DMS53 (cell line): Measurements from ENCODE around the gene REEP2.
"Not testable (repeated sequence)": the region's sequence is repeated elsewhere in the genome, so short reads cannot be mapped to it uniquely, and the experiment has no call there.

Experiments
- DNase-seq: peaks from one replicate; lab custom pipeline; 2025; lab: John Stamatoyannopoulos, UW

The REEP2 gene

DNA sequence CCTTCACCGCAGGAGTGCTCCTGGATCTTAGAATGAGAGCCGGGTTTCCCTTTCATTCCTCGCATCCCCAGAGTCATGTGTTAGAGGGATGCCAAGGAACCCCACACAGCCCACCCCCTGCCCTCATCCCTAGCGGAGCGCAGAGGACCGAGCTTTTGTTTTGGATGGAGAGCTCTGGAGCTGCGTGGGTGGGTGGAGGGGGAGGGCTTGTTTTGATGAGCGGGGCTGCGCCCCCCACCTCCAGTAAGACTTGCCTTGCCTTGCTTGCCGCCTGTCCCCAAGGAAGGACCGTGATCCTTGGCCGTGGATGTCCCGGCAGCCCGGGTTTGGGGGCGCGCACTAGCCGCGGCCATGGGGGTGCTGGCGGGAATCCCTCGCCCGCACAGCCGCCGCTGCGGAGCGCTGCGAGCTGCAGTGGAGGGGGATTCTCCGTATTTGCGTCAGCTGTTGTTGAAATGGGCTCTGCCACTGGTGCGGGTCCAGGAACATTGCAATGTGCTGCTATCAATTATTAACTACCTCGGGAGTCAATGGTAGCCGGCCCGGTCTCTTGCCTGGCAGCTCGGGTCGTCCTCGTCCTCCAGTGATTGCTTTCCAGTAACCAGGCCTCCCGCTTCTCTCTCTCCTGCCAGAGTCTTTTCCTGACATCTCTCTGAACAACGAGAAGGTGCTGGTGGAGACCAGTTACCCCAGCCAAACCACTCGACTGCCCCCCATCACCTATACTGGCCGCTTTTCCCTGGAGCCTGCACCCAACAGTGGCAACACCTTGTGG, 27.5 kb downstream of the REEP2 start:
- DNase-seq: peak; percentile 89

DNA sequence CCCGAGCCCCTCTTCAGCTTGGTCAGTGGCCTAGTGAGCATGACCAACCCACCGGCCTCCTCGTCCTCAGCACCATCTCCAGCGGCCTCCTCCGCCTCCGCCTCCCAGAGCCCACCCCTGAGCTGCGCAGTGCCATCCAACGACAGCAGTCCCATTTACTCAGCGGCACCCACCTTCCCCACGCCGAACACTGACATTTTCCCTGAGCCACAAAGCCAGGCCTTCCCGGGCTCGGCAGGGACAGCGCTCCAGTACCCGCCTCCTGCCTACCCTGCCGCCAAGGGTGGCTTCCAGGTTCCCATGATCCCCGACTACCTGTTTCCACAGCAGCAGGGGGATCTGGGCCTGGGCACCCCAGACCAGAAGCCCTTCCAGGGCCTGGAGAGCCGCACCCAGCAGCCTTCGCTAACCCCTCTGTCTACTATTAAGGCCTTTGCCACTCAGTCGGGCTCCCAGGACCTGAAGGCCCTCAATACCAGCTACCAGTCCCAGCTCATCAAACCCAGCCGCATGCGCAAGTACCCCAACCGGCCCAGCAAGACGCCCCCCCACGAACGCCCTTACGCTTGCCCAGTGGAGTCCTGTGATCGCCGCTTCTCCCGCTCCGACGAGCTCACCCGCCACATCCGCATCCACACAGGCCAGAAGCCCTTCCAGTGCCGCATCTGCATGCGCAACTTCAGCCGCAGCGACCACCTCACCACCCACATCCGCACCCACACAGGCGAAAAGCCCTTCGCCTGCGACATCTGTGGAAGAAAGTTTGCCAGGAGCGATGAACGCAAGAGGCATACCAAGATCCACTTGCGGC, 28.2 kb downstream of the REEP2 start:
- DNase-seq: peak; percentile 58

DNA sequence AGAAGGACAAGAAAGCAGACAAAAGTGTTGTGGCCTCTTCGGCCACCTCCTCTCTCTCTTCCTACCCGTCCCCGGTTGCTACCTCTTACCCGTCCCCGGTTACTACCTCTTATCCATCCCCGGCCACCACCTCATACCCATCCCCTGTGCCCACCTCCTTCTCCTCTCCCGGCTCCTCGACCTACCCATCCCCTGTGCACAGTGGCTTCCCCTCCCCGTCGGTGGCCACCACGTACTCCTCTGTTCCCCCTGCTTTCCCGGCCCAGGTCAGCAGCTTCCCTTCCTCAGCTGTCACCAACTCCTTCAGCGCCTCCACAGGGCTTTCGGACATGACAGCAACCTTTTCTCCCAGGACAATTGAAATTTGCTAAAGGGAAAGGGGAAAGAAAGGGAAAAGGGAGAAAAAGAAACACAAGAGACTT, 28.9 kb downstream of the REEP2 start:
- DNase-seq: no peak

DNA sequence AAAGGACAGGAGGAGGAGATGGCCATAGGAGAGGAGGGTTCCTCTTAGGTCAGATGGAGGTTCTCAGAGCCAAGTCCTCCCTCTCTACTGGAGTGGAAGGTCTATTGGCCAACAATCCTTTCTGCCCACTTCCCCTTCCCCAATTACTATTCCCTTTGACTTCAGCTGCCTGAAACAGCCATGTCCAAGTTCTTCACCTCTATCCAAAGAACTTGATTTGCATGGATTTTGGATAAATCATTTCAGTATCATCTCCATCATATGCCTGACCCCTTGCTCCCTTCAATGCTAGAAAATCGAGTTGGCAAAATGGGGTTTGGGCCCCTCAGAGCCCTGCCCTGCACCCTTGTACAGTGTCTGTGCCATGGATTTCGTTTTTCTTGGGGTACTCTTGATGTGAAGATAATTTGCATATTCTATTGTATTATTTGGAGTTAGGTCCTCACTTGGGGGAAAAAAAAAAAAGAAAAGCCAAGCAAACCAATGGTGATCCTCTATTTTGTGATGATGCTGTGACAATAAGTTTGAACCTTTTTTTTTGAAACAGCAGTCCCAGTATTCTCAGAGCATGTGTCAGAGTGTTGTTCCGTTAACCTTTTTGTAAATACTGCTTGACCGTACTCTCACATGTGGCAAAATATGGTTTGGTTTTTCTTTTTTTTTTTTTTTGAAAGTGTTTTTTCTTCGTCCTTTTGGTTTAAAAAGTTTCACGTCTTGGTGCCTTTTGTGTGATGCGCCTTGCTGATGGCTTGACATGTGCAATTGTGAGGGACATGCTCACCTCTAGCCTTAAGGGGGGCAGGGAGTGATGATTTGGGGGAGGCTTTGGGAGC, 29.5 kb downstream of the REEP2 start:
- DNase-seq: peak; percentile 50

DNA sequence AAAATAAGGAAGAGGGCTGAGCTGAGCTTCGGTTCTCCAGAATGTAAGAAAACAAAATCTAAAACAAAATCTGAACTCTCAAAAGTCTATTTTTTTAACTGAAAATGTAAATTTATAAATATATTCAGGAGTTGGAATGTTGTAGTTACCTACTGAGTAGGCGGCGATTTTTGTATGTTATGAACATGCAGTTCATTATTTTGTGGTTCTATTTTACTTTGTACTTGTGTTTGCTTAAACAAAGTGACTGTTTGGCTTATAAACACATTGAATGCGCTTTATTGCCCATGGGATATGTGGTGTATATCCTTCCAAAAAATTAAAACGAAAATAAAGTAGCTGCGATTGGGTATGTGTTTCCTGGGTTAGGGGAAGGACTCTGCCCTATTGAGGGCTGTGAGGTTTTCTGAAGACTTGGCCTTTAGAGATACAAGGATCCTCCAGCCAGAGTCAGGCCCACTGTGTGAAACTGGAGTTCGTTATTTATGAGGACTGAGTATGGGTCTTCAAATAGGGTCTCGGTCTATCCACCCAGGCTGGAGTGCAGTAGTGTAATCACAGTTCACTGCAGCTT, 30.2 kb downstream of the REEP2 start:
- peak; percentile 56 for DNase-seq

DNA sequence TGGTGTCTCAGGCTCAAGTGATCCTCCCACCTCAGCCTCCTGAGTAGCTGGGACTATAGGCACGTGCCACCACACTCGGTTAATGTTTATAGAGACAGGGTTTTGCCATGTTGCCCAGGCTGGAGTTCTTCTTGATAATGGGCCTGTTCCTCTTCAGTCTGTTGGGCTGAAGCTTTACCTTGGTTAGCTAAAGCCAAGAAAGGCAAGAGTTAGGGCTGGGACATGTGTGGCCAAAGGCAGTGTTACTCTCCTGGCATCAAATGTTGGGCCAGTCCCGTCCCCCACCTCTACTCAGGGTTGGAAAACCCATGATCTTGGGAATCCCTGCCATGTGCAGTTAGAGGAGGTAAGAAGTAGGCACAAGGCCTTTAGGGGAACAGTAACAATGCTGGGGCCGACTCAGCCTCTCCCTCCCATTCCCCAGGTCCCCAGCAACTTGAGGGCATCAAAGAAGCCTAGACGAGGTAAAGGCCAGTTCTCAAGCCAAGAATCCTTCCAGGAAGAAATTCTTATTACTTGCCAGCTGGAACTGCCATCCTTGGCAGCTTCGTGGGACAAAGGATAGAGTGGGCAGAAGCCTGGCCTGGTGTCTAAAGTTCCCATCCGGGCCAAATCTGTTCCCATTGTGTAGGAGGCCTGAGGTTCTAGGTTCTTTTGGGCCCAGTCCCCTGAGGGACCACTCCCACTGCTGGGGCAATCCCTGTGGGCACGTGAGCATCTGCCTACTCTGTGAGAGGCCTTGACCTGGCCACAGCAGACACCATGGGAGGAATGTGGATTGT, 30.9 kb downstream of the REEP2 start:
- peak; percentile 82 for DNase-seq

DNA sequence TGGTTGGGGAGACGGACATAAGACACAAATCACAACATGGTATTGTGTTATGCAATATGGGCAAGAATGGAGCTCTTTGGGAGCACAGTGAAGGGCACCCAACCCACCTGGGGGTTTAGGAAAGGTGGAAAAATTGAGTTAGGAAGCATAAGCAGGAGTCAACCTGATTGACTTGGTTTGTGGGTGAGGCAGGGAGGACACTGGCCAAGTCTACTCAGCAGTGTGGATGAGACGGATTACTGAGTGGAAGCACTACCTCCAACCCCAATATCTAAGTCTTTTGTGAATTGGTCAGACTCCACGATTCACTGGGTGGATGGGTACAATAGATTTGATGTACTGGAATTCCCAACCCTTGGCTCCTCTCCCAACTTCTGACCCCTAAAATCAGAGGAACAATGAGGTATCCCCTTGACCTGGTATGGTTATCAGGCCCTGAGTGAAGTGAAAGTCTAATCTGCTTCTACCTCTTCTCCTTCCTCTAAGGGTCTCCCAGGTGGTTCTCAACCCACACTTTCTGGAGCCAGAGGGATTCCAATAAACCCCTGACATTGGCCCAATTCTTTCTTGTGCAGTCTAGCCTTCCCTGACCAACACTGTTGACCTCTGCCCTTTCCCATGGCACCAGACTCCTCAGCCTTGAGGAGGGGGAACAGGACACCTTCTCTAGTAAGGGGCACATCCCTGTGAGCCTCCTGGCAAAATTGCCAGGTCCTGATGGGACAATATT, 31.6 kb downstream of the REEP2 start:
- DNase-seq: peak; percentile 82

DNA sequence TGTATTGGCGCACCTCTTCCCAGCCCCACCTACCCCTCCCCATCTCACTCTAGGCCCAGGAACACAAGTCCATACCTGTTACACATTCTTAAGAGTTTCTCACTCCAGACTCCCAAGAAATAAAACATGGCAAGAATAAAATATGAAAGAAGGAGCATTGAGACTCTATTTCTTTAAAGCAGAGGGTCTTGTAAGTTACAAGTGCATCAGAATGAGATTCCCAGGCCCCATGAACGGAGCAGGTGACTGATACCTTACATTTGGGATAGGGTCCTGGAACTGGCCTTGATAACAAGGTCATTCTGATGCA, 32.1 kb downstream of the REEP2 start:
- peak; percentile 60 for DNase-seq

DNA sequence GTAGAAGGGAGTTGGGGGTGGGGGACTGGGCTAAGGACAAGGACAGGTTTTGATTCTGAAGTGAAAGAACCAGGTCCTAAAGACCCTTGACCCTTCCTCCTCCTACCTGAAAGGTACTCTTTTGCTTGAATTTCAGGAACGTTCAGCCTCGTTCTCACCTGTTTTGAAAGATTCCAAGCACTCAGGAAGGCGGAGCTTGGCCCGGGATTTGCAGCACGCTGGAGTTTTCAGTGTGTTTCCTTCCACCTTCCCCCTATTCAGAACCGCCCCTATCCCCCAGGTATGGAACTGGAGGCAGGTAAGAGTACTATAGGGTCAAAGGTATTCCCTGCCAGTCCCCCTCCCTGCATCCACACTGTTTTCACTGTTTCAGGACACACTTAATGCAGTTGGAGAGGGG, 33.5 kb downstream of the REEP2 start:
- DNase-seq: peak; percentile 43

DNA sequence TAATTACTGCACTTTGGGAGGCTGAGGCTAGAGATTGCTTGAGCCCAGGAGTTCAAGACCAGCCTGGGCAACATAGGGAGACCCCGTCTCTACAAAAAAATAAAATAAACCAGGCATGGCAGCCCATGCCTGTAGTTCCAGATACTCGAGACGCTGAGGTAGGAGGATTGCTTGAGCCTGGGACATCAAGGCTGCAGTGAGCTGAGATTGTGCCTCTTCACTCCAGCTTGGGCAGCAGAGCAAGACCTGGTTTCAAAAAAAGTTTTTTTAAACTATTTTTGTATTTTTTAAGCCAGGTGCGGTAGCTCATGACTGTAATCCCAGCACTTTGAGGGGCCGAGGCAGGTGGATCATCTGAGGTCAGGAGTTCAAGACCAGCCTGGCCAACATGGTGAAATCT, 34.3 kb downstream of the REEP2 start:
- DNase-seq: not testable (repeated sequence)

DNA sequence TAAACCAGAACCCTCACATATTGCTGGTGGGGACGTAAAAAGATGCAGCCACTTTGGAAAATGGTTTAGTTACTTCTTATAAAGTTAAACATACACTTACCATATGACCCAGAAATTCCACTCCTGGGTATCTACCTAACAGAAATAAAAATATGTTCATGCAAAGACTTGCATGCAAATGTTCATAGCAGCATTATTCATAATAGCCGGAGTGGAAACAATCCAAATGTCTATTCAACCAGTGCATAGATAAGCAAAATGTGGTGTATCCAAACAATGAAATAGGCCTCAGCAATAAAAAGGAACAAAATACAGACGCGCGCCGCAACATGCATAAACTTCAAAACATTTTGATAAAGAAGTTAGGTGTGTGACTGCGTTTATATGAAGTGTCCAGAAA, 38.1 kb downstream of the REEP2 start:
- no peak for DNase-seq

DNA sequence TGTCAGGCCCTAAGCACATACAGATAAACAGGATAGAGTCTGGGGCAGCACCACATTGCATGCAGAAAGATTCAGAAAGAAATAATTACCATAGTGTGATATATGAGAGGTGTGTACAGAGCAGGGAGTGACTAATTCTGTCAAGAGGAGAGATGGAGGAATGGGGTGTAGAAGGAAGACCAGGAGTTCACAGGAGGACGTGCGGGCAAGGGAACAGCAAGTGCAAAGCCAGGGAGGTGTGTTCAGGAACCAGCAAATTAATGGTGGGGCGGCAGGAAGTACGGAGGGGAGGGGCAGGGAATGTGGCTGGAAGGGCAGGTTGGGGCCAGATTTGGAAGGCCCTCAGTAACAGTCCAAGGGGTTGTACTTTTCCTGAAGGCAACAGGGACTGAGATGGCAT, 43.8 kb downstream of the REEP2 start:
- peak; percentile 24 for DNase-seq

DNA sequence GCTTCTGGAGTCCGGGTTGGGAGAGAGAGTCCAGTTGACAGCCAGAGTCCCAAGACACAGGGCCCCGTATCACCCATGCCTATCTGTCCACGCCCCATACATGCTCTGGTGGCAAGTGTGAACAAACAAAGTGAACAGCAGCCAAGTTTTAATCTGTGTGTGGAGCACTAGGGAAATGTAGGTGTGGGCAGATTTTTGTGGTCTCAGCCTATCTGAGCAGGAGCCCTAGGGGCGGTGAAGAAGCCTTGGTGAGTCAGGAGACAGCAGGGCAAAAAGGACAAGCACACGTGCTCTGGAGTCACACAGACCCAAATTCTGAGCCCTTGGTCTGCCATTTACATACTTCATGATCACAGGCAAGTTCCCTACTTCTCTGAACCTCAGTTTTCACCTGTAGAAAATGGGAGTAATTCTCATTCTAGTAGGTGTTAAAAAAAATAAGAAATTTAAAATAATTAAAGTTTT, 49.7 kb downstream of the REEP2 start:
- no peak for DNase-seq

DNA sequence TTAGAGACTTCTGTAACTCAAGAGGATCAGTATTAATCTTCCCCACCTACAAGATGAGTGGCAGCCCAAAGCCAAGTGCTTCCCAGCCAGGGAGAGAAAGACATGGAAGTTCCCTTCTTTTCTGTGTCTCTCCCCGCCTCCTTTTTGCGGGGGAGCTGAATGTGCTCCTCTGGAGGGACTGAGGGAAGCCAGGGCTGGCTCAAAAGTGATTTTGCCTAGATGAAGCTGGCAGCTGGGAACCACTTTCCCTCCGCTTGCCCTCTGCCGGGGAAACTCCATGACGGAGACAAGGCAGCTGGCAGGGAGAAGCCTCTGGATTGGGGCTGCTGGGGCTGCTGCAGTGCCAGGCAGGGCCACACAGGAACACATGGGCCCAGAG, 50.8 kb downstream of the REEP2 start:
- DNase-seq: no peak

DNA sequence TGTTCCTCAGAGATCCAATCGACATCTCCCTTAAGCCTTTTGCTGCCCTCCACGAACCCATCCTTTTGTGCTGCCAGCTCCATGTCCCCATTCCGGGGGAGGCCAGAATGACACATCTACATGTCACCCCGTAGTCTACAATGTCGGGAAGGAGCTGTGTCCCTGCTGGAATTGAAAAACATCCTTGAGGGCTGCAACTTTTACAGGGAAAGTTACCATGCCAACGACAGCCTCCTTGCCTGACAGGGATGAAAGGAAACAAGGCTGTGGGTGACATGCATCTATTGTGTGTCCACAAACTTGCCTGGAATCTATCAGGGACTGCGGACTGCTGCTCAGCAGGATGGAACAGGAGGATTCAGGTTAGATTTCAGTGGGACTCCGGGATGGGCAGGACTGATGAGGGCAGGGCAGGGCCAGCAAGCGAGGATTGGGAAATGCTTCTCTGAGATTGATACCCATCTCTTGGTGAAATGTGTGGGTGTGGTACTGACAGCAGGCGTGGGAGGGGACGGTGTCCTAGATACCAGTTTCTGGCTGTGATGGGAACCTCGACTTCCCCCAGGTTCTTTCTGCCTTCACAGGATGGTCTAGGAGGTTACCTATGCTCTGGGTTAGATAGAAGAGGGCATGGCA, 51.9 kb downstream of the REEP2 start:
- no peak for DNase-seq

DNA sequence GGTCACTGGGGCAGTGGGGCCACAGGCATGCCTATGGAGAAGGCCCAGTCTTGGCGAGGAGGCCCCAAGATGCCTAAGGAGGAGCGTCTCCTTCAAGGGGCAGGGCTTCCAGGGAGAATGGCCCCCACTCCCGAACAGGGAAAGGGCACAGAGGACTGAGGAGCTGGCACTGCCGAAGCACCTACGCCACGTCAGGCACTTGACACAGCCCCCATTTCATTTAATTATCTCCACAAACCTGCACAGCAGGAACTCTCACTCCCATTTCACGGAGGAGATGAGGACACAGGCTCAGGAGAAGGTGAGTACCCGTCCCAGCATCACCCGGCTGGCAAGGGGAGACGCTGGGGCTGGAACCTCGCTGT, 52.4 kb downstream of the REEP2 start:
- peak; percentile 55 for DNase-seq

DNA sequence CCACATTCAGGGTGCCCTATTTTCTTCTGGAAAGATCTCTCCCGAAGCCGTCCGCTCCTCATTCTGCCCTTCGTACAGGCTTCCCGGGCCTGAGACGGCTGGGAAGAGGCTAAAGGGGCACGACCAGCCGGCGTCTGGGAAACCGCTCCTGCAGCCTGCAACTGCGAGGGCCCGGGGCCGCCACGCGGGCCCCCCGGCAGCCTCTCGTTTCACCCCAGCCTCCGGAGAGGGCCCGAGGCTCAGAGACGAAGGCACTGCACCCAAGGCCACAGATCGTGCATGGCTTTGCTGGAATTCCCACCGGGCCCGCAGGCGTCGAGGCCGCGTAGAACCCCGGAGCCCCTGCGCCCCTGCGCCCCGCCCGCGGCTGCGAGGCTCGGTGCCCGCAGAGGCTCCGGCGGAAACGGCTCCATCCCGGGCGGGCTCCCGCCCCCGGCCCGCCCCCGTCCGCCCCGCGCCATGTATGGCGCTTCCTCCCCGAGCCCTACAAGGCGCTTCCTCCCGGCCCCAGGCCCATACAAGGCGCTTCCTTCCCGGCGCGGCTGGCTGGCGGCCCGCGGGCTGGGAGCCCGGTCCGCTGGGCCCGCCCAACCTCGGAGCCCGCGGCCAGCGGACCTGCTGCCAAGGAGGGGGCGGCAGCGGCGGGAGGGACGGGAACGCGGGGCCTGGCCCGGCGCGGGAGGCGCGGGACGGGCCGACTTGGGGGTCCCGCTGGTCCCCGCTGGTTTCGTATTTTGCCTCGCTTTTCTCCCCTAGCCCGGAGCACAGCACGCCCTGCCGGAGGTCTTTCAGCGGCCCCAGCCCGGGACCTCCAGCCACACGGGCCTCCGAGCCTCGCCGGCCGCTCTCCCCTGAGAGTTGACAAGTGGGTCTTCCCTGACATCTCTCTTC, 53.1 kb downstream of the REEP2 start:
- DNase-seq: peak; percentile 96

DNA sequence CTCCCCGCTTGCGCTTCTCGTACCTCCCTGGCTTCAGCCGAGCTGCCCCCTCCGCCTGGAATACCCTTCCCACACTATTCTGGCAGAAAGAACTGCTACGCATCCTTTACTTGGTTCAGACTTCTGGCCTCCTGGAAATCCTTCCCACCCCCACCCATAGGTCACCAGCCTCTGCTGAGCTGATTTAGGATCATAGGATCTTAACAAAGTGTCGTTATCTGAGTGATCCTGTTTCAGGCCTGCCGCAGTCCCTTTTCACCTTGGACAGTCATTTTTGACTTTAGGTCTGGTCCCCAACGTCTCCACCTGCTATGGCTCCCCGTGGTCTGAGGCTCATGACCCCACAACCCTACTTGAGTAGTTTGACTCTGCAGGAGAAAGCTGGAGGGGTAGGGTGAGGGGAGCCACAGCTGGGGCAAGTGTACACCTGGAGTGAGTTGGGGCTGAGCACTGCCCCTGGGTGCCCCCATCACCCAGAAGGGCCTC, 53.7 kb downstream of the REEP2 start:
- DNase-seq: no peak

DNA sequence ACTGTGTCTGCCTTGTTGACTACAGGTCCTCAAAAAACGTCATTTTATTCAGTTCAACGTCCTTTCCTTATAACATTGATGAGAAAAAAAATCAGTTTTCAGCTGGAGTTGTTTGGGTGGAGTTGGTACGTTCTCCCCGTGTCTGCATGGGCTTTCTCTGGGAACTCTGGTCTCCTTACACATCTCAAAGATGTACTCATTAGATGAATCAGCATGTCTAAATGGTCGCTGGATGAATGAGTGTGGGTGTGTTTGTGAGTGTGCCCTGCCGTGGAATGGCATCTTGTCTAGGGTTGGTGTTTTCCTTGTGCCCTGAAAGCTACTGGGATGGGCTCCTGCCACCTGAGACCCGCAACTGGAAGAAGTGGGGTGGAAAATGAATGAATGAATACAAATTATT, 56.5 kb downstream of the REEP2 start:
- DNase-seq: no peak
